ENCODE data around the gene DAG1.

The DAG1 gene

DNA sequence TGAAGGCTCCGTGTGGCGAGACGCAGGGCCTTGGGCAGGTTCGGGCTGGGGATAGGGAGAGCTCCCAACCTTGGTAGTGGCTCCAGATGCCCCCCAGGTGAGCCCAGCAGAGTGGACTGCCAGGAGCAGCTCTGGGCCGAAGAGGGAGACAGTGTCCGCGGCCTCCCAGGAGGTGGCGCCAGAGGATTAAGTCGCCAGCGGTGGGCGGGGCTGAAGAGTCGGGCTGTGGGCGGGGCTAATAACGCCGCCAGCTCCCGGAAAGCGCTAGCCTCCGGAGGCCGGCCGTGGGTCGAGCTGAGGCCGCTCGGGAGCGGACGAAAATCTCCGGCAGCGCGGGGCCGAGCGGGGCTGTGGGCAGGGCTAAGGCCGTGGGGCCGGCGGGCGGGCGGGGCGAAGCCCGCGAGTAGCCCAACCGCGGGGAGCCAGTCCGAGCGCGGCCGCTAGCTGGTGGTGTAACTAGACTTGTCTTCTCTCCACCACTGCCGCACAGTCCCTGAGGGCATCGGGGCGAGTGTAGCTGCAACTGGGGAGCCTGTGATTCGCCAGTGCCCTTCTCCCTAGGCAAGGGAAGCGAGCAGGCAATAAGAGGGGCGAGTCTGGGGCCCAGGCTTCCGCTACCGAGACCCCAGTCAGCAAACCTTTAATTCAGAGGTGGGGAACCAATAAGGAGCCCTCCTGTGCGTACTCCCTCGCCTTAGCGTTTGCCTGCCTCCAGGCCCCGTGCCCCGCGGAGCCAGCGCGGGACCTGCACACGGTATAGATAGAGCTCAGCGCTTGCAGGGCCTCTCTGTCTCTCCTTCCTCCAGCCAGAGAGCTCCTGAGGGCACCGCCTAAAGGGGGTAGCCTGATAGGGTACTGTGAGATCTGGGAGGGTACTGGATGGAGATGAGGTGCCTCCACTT is 69.8 kb downstream of the DAG1 start:
- in situ Hi-C loops (cut with MboI; ENCODE audit: low sequenced_read_pairs), result loop anchor here (25.0 kb wide), 1 partner anchor 122 kb away; the partner anchor contains the start of gene APEH

DNA sequence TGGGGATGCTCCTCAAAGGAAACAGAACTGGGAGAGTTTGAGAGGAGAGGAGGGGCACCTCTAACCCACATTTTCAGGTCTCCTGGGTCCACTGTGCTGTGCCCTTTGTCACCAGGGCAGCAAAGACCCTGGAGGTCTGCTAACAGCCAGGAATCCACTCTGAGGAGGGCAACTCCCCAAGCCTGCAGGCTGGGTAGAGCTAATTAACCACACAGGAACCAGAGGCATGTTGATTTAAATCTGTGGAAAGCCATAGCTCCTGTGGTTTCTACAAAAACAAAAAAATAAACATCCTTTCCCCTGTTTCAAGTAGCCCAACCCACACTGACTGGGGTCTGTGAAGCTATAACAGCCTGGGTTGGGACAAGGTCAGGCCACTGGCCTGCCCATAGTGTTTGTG is 82.0 kb downstream of the DAG1 start:
- in situ Hi-C loops (cut with MboI; ENCODE audit: low sequenced_read_pairs), result no loop called here

GRCh38 chr3:49553324-49553691 is 83.2 kb downstream of the DAG1 start:
- in situ Hi-C loops (cut with MboI; ENCODE audit: low sequenced_read_pairs), result no loop called here

- in situ Hi-C loops (cut with MboI; ENCODE audit: low sequenced_read_pairs), result no loop called here
These were observed 83.9 kb downstream of the DAG1 start, which contains the start of gene BSN for GRCh38 chr3:49553692-49554632. Gene BSN, plus strand, starts transcription at chr3:49554477. Its CDS starts 126 bp downstream, at chr3:49554603.

- in situ Hi-C loops (cut with MboI; ENCODE audit: low sequenced_read_pairs), result no loop called here
These were observed 84.7 kb downstream of the DAG1 start for GRCh38 chr3:49554633-49555265.

DNA sequence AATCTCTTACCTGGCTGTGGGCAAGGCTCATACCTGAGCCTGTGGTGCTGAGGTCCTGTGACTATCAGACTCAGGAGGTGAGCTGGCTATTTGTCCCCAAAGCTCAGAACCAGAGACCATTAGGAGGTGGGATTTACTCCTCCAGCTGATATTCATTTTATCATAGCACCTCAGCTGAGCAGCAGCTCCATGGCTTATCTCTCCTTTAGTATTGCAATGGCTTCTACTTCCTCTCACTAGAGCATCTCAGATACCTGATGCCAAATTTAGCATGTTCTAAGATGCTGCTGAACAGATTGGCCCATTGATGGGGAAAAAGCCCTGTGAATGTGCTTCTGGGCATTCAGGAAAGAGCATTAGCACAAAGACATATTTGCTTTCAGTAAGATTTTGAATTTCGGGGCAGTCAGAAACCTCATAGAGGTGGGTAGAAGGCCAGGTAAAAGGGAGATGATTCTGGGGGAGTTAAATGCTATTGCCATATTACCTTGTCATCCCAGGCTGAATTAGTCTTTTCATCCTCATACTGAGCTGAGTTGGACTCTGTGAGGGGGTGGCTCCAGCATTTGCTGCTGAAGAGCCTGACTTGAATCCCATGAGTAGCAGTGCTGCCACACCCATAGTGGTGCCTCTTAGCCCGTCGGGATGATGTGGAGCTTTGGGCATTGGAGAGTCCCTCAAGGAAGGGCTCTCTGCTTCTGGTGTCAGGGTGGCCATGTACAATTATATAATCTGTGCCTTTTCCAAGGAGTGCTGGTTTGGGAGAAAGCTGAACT is 86.6 kb downstream of the DAG1 start:
- in situ Hi-C loops (cut with MboI; ENCODE audit: low sequenced_read_pairs), result no loop called here

- in situ Hi-C loops (cut with MboI; ENCODE audit: low sequenced_read_pairs), result no loop called here
These were observed 93.0 kb downstream of the DAG1 start for GRCh38 chr3:49563040-49563578.

- in situ Hi-C loops (cut with MboI; ENCODE audit: low sequenced_read_pairs), result no loop called here
These were observed 93.7 kb downstream of the DAG1 start for GRCh38 chr3:49563766-49564165.

GRCh38 chr3:49566312-49566711 is 96.2 kb downstream of the DAG1 start:
- in situ Hi-C loops (cut with MboI; ENCODE audit: low sequenced_read_pairs), result no loop called here

DNA sequence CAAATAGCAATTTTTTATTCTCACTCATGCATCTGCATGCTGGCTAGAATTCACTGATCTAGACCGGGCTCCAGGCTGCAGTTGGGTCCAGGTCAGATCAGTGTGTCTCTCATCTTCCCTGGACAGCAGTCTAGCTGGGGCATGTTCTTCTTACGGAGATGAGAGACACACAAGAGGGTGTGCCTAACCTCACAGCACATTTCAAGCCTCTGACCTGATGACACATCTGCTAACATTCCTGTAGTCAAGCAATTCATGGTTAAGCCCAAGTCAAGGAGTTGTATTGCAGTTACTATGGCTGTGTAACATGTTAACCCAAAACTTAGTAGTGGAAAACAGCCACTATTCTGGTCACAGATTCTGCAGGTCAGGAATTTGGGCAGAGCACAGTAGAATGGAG is 97.3 kb downstream of the DAG1 start:
- in situ Hi-C loops (cut with MboI; ENCODE audit: low sequenced_read_pairs), result no loop called here

- in situ Hi-C loops (cut with MboI; ENCODE audit: low sequenced_read_pairs), result no loop called here
These were observed 98.9 kb downstream of the DAG1 start for GRCh38 chr3:49568965-49569364.

- in situ Hi-C loops (cut with MboI; ENCODE audit: low sequenced_read_pairs), result no loop called here
These were observed 100.1 kb downstream of the DAG1 start for GRCh38 chr3:49570028-49570654.

GRCh38 chr3:49582177-49582576 is 112.1 kb downstream of the DAG1 start:
- in situ Hi-C loops (cut with MboI; ENCODE audit: low sequenced_read_pairs), result no loop called here

Data from HL-60/S4 (cell line).